DMS114 treated with DMSO at 0.1 percent for 48 hours (cell line): Measurements from ENCODE around the gene RANBP1.
A peak's percentile ranks its signal among the peaks of the same experiment; 100 is the strongest.

Source experiments
- DNase-seq: peaks from one replicate; lab custom pipeline; 2025; ENCODE audit not compliant: unreplicated experiment; lab: John Stamatoyannopoulos, UW

Gene RANBP1

DNA sequence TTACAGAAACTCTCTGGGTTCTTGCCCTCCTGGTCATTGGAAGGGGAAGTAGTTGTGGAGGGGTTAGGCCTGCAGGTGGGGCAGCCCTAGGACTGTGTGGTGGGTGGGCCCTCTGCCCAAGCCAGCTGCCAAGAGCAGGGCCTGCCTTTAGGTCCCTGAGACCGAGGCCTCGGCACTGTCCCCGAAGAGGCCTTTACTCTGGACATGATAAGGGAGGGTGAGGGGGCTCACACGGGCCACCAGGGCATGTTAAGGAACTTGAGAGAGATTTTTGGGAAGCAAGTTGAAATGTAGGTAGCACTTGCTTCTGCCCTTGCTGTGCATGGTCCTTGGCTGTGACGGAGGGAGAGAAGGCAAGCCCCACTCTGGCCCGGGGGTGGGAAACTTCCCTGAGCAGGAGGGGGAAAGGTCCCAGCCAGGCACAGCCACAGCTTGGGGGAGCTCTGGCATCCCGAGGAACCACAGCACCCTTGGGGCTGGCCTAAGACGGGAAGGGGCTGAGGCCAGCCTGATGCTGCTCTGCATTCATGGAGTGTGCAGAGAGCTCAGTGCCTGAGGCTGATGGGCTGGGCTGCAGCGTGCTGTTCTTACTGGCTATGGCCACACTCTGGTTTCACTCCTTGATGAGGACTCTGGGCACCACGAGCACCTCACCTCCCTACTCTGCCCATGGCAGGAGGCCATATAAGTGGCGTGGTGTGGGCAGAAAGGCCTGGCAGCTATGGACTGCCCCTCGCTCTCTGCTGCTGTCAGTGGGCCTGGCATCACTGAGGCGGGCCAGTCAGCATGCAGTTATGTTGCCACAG lies 7.8 kb upstream of the RANBP1 start:
- no peak for DNase-seq

DNA sequence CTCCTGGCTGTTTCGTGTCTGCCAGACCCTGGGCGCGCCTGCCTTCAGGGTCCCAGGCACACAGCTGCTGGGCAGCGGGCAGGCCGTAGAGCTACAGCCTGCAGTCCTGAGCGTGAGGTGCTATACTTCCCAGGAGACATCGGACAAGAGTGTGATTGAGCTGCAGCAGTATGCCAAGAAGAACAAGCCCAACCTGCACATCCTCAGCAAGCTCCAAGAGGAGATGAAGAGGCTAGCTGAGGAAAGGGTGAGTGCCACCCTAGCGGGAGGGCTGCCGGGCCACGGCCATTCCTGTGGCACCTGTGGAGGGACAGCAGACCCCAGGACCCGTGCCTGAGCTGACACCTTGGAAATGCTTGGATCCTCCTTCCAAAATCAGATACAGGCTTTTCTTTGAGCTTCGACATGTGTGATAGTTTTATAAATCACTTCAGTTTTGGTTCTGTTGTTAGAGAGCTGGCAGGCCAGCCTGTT lies 7.1 kb upstream of the RANBP1 start:
- no peak for DNase-seq

DNA sequence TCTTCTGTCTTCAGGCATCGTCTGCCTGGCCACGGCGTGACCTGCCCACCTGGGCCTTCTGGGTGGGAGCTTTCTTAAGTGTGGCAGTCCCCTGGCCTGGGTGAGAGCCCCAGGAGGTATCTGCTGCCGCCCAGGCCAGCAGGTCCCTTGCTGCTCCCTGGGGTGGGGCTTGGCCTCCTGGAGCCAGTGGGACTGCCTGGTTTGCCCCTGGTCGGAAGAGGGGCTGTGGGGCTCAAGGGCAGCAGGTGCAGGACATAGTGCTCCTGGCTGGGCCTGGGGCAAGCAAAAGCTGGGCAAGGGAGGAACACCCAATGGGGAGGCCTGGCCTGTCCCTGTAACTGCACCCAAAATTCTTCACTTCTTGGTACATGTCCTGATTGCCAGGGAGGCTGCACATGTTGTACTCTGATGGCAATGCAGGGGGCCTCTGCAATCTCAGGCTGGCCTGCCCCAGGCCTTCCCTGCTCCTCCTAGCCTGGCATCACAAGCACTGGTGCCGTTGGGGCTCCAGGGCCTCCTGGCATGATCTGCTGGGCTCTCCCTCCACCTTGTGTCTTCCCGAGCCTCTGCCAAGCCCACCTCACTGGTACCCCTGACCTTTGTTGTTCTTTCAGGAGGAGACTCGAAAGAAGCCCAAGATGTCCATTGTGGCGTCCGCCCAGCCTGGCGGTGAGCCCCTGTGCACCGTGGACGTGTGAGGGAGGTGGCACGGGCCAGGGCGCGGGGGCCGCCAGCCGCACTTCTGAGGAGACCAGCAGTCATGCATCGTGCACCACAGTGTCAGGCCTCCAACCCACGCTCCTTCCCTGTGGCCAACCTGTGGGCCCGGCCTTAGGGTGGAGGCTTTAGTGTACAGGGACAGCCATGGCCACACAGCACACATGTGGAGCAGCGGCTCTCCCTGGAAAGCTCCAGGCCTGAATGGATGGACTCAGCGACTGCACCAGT lies 6.2 kb upstream of the RANBP1 start:
- DNase-seq, result no peak

DNA sequence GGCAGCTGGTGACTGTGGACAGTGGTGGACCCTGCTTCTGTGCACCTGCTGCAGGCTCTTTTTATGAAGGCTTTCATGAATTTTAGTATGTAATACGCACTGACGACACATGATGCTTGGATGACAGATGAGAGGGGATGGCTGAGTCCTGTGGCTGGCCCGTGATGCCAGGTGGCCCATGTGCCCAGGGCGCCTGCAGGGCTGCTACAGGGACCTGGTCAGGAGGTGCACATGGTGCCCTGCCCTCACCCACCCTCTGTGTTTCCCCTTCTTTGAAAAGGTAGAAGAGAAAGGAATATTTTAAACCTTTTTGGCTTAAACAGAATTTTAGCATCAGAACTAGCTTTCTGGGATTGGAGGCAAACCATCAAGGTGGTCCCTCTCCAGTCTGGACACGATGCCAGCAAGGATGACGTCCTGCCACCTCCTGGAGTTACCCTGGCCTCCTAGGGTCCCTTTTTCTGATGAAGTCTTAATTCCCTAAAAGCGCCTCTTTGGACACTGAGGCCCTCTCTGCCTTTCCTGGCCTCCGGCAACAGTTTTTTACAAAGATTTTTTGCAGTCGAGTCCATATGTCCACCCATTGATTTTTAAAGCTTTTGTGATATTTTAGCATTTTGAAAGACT lies 5.4 kb upstream of the RANBP1 start:
- no peak for DNase-seq

DNA sequence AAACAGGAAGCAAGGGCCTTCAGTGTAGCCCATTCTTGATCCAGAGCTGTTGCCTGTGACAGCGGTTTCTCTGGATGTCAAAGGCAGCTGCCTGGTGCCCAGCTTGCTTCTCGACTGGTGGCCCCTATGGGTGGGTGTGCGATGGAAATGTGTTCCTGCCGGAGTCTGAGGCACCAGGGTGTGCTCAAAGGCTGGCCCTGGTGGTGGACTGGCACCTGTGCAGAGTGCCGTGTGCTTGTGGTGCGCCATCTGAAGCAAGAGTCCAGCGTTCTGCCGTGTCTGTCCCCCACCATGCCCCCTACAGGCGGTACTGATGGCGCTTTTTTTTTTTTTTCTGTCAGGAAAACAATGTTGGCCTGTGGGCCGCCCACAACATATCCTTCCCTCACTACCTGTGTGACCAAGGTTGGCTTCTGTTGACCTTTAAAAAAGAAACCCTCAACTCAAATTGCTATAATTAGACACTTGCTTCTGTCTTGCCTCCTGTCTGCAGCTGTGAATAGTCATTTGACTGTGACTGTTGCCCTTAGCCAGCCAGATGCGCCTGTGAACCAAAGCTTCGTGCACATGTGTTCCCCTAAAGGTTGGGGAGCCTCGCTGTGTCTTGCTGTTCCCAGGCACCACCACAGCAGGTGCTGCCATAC lies 4.7 kb upstream of the RANBP1 start:
- DNase-seq, result peak; percentile 32

DNA sequence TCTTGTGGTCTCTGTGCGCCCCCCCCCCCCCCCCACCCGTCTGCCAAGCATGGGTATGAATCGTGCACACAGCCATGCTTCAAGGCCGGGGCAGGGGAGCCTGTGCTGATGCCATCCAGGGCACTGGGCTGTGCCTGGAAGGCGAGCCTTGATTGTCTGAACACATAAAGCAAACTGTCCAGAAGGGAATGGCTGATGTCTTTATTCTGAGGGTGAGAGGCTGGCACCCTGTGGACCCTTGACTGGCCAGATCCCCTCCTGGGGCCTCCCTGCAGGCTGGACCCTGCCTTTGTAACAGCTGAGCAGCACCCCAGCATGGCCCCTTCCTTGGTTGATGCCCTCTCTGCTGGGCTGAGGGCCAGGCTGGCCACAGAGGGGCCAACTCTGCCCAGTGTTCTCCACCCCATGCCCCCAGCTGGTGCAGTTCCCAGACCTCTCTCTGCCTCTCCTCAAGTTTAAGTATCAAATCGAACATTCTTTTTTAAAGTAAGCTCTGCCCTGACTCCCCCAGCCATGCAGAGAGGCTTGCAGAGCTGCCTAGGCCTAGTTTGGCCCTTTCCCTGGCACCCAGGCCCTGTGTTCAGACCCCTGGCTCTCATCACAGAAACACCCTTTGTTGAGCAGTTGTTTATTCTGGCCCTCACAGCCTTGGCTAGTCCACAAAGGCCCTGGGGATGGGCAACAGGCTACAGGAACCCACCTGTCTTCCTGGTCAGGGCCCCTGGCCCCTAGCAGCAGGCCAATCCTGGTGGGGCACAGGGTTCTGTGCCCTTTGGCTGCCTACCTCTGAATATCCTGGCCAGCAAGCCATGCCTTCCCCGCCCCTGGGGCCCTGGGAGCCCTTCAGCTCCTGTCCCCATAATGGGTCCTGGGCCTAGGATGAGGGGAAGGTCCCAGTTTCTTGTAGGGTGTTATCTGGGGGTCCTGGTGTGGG lies 3.9 kb upstream of the RANBP1 start:
- no peak for DNase-seq

DNA sequence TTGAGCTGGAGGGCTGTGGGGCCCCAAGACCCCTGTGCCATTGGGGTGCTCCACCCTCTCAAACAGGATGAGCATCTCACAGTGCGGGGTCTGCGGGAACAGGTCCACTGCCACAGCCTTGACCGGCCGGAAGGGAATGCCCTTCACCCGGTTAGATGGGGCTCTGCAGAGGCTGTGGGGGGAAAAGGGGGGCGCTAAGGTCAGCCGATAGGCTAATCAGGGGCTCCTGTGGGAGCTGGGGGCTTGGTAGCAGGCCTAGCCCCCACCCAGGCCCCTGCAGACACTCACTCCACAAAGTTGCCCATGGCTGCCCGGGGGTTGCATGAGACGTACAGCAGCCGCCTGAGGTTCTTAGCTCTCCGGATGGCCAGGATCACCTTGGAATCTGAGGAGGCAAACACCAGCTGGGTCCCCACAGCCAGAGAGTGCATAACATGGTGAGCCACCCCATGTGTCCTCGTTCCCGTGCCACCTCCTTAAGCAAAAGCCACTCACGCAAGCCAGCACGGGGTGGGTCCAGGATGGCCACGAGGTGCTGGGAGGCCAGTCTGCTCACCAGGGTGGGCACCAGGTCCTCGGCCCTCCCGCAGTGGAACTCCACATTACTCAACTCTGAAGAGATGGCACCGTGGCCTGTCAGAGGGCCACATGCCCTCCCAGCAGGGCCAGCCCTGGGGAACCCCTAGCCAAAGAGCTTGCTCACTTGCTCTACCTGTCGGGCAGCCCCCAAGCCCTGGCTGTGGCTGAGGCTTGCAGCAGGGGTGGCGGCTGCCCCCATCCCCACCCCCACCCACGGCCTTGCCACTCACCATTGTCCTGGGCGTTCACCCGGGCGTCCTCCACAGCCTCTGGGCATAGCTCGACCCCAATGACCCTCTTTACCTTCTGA lies 3.0 kb upstream of the RANBP1 start:
- no peak for DNase-seq

DNA sequence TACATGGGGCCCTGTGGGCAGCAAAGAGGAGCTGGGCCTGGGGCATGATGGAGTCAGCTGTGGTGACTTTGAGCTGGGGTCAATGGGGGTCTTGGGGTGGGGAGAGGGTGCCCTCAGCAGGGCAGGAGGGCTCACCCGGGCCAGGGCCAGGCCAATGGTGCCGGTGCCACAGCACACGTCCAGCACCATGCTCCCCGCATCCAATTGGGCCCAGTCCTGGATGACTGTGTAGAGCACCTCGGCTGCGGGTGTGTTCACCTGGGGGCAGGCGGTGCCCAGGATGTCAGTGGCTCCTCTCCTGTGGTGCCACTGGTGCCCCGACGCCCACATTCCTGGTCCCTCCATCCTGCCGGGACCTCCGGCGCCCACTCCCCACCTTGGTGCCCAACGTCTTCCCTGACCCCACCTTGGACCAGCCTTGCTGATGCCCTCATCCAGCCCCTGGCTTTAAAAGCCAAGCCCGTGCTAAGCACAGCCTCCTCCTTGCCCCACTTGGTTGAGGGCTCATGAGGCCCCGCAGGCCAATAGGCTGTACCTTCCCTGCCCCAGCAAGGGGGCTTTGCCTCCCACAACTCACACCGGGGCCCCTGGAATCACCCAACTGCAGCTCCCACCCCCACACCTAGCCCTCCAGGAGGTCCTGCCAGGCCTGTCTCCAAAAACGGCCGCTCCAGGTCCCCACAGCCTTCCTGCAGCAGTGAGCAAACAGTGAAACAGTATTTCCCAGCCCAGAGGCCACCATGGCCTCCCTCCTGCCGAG lies 2.2 kb upstream of the RANBP1 start:
- no peak for DNase-seq

DNA sequence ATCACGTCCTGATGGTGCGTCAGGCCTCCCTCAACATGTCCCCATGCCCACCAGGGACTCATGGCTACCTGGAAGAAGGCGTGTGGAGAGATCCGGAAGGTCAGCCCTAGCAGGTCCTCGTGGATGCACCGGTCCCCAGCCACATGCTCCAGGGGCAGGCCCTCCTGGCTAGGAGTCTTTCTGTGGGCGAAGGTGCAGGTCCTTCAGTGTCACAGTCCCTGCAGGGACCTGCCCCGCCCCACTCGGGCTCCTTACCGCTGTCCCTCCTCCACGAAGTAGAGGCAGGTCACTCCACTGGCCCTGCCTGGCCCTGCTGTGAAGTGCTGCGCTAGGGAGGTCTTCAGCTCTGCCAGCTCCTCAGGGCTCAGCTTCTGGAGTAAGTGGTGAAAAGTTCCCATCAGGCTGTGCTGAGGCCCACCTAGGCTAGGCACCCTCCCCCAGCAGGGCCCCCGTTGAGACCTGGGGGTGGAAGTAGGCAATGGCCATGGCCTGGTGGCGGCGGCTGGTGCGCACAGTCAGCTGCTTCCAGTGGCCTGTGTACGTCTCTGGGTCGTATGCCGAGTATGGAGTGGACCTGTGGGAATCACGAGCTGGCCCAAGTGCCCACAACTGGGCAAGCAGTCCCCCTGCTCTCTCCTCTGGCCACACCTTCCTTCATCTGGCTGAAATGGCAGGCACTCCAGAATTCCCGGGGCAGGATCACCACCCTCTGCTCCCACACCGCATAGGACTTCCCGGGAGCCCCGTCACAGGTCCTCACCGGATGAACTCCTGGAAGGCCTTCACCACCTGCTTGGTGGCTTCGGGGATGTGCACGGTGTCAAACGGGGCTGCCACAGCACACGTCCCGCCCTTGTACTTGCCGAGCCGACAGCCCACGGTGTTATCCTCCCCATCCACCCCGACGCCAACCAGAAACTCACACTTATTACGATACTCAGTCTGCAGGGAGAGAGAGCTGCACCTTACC lies 1.1 kb upstream of the RANBP1 start:
- DNase-seq, result no peak

DNA sequence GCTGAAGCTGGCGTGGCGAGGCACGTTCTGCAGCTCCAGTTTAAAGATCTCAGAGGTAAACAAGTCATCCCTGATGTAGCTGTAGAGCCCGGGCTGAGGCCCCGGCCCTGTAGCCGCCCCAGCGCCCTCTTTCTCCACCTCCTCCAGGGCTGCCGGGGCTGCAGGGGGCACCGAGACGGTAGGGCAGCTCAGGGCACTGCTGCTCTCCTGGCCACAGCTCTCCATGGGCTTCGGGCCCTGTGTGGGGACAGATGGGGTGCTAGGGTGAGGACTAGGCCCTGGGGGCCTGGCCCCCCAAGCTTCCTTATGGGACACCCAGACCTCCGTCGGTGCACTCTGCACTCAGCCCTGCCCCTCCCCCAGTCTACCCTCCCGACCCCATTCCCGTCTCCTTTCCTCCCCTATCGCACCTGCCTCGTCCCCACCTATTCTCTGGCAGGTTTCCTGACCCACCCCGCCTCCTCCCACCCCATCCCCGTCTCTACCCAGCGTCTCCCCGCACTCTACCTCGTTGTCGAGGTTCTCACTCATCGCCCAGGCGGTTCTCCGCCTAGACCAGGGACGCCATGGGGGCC lies 559 bp downstream of the RANBP1 start:
- no peak for DNase-seq

DNA sequence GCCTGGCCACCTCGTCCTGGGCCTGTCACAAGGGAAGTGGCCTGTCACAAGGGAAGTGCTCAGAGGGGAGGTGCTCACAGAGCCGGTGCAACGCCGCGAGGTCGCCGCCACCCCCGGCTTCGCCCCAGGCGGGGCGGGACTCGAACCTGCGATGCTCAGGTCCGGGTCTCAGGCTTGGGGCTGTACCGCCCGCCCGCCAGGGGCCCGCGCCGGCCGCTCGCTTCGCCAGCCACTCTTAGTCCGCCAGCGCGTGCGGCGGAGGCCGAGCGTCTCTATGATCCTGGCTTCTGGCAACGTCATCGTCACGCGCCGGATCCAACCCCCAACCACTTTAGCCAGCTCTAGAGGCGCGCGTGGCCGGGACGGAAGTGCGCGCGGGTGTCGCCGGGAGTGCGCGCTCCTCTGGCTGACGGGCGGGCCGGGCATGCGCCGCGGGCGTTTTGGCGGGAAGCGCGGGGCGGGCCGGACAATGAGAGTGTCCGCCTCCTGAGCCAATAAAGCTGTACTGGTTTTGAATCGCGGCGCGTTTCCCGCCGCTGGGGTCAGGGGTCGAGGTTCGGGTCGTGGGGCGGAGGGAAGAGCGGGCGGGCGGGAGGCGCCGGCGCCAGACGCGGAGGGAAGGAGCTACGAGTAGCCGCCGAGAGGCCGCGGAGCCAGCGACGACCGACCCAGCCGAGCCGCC lies 1.2 kb downstream of the RANBP1 start, which contains the start of gene TRMT2A:
TRMT2A (minus strand) TSS at position 276 of the 682 bp plus-strand sequence. CDS start 320 bp downstream, outside the sequence.
- DNase-seq, result peak; percentile 90

DNA sequence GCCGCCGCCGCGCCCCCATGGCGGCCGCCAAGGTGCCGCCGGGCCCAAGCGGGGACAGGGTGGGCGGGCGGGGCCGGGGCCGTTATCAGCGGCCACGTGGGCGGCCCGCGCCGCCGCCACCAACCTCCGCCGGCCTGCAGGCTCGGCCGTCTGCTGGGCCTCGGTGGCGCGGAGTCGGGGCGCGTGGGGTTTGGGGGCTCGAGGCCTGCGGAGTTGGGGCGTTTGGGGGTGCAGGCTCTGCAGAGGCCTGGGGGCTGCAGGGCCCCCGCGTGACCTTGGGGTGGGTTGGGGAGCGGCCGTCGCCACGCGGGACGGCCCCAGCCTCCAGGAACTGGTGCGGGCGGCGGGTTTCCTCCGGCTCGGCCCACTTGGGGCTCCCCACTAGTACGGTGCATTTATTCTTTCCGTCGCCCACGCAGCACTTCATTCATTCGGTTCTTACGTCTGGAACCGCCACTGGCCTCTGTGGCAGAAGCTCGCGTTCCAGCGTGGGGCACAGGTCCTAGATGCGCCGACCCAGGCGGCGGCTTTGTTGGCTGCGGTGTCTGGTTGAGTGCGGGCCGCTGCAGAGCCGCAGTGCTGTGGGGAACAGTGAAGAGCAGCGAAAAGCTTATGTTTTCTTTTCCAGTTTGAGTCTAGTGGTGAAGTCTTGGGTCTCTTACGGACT lies 1.9 kb downstream of the RANBP1 start:
- no peak for DNase-seq

DNA sequence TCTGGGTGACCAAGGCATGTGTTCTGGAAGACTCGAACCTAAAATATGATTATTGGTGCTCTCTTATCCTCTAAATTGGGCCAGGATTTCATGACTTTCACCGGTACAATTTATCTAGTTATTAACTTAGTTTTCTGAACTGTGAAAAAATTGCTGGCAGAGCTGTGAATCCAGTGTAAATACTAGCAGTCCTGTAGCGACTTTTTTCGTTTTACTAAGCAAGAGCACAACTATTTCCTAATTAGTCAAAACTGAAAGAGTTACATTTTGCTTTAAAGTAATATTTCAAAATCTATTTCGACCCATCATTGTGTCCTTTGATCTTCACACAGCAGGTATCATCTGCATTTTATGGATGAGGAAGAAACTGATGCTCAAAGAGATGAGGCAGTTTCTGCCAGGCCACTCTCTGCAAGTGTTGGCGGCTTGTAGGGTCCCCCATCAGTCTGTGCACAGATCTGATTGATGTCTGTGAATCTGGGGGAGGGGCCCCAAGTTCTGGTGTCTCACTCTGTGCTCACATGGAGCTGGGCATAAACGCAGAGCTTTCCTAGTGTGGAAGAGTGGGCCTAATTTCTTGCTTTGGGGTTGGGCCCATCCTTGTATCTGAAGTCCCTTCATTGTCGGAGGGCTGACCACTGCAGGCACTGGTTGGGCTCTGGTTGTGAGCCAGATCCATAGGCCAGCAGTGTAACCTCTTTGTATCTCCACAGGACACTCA lies 2.6 kb downstream of the RANBP1 start:
- DNase-seq, result no peak

DNA sequence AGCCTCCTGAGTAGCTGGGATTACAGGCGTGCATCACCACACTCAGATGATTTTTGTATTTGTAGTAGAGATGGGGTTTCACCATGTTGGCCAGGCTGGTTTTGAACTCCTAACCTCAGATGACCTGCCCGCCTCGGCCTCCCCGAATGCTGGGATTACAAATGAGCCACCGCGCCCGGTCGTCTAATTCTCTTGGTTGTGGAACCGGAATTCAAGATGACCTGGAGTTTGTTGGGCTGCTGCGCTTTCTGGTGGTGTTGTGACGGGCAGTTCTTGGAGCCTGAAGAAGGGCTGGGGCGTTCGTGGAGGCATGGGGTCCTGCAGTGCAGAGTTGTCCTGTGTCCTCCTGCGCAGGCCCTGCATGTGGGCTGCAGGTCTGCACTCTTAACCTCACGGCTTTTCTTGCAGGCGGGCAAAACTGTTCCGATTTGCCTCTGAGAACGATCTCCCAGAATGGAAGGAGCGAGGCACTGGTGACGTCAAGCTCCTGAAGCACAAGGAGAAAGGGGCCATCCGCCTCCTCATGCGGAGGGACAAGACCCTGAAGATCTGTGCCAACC lies 6.0 kb downstream of the RANBP1 start:
- DNase-seq, result no peak
